OCI-LY7 (cell line): ENCODE results near the gene NR1H4. TPM values are rescaled to one million over a fixed set of nuclear protein-coding genes. Genes with fewer than 3 reads are reported as not detected.

ENCODE experiments used
- BruUV-seq: library from RNA; stranded (reverse); fragments of 400-500 nt; replicated peaks from 2 replicates; lab custom pipeline; 2021; lab: Mats Ljungman, UMichigan
- CTCF ChIA-PET: fragments of 300-600 bp; sonication (Branson Sonifier 250); formaldehyde crosslinking; loops from one replicate; lab custom pipeline; 2022; ENCODE audit warnings: antibody characterized with exemption; ENCODE audit not compliant: unreplicated experiment; lab: Charles Lee
- POLR2A ChIA-PET: fragments of 300-600 bp; sonication (Branson Sonifier 250); formaldehyde crosslinking; loops from one replicate; lab custom pipeline; 2022; ENCODE audit warnings: antibody characterized with exemption; lab: Charles Lee
- DNase-seq: peaks from one replicate; pipeline ENCODE4 v3.0.0-alpha.2; 2015; ENCODE audit warnings: low spot score
- H2AFZ ChIP-seq: fragments of 200-600 bp; sonication (generic), shearing (Covaris generic); 2 replicates; pipeline ENCODE4 v1.6.1; 2014; ENCODE audit warnings: mild to moderate bottlenecking, antibody characterized with exemption, low read length, moderate library complexity
- H3K27ac ChIP-seq: fragments of 200-600 bp; sonication (generic); 2 replicates; pipeline ENCODE4 v1.5.1; 2014; ENCODE audit warnings: mixed run types, low read depth, mild to moderate bottlenecking, moderate library complexity, low read length, inconsistent platforms; ENCODE audit not compliant: poor library complexity, severe bottlenecking
- H3K36me3 ChIP-seq: fragments of 200-600 bp; sonication (generic); 2 replicates; pipeline ENCODE4 v1.6.1; 2014; ENCODE audit warnings: mild to moderate bottlenecking, antibody characterized with exemption, low read length, moderate library complexity, mixed read lengths; ENCODE audit not compliant: insufficient read depth
- H3K4me1 ChIP-seq: fragments of 200-600 bp; sonication (generic); 2 replicates; pipeline ENCODE4 v1.5.1; 2014; ENCODE audit warnings: mild to moderate bottlenecking, low read length; ENCODE audit not compliant: insufficient read depth, poor library complexity, severe bottlenecking
- H3K4me2 ChIP-seq: fragments of 200-600 bp; sonication (generic); 2 replicates; pipeline ENCODE4 v1.6.1; 2014; ENCODE audit warnings: mild to moderate bottlenecking, low read length
- H3K4me3 ChIP-seq: fragments of 200-600 bp; sonication (generic); 2 replicates; pipeline ENCODE4 v1.5.1; 2014; ENCODE audit warnings: mild to moderate bottlenecking, low read depth, low read length; ENCODE audit not compliant: poor library complexity, severe bottlenecking
- H3K79me2 ChIP-seq: fragments of 200-600 bp; sonication (generic); 2 replicates; pipeline ENCODE4 v1.6.1; 2016; ENCODE audit warnings: low read depth, mild to moderate bottlenecking, low read length, moderate library complexity, mixed read lengths; ENCODE audit not compliant: insufficient read depth
- H3K9me2 ChIP-seq: fragments of 200-600 bp; sonication (generic); 2 replicates; pipeline ENCODE4 v1.6.1; 2016; ENCODE audit warnings: mild to moderate bottlenecking, low read length, mixed read lengths; ENCODE audit not compliant: insufficient read depth
- H3K9me3 ChIP-seq: fragments of 200-600 bp; sonication (generic); 2 replicates; pipeline ENCODE4 v1.6.1; 2014; ENCODE audit warnings: mild to moderate bottlenecking, mixed run types, low read length, mixed read lengths
- H4K20me1 ChIP-seq: fragments of 200-600 bp; sonication (generic); 2 replicates; pipeline ENCODE4 v1.6.1; 2014; ENCODE audit warnings: mild to moderate bottlenecking, antibody characterized with exemption, low read length, moderate library complexity, mixed read lengths; ENCODE audit not compliant: insufficient read depth
- CTCF ChIP-seq: fragments of 200-600 bp; sonication (generic); conservative IDR thresholded peaks from 2 replicates; pipeline ENCODE4 v1.5.1; 2014; ENCODE audit warnings: mild to moderate bottlenecking, antibody characterized with exemption, low read length, moderate library complexity, mixed read lengths
- EZH2phosphoT487 ChIP-seq: fragments of 200-600 bp; sonication (generic); IDR thresholded peaks from 2 replicates; pipeline ENCODE4 v1.6.1; 2018; ENCODE audit warnings: low read depth, borderline replicate concordance, mild to moderate bottlenecking, mixed run types, antibody characterized with exemption, low read length, moderate library complexity, mixed read lengths
- intact Hi-C: fragments of 100-400 bp; cut with micrococcal nuclease; formaldehyde crosslinking; loops from one replicate; pipeline ENCODE4 v1.10.0; 2022; ENCODE audit not compliant: unreplicated experiment
- total RNA-seq, 2 experiments: library from RNA; depleted of rRNA in 1 of 2; stranded (reverse); fragments of >200 nt in 1 of 2; shearing (Covaris generic) in 1 of 2; gene quantifications; 2 replicates each; pipeline ENCODE4 v1.2.3, GENCODE V29; 2014 to 2022

The NR1H4 gene
- total RNA-seq, 2 experiments from 2014 or later = 7.1 TPM; not detected in 1

GRCh38 chr12:100564090-100564489, 90.4 kb downstream of the NR1H4 start:
- Histone ChIP-seq H2AFZ (no peak overlapping the region), H3K9me2 (no peaks in the 10 kb centered on the region), H3K4me2 (no peak overlapping the region), H3K79me2 (no peaks in the 10 kb centered on the region), H3K27ac (no peak overlapping the region), H3K36me3 (no peaks in the 10 kb centered on the region), H3K4me3 (no peak overlapping the region), H4K20me1 (no peaks in the 10 kb centered on the region), H3K9me3 (no peaks in the 10 kb centered on the region), H3K4me1 (no peaks in the 10 kb centered on the region)
- DNase-seq = no peak
- intact Hi-C loops = no loop called here
- no peak for TF ChIP-seq CTCF
- TF ChIP-seq EZH2phosphoT487 = no peak
- ChIA-PET POLR2A (no interaction called here), CTCF (no interaction called here)
- BruUV-seq = no TSS peak

- Histone ChIP-seq H3K27ac (no peak overlapping the region), H3K4me2 (no peak overlapping the region), H4K20me1 (no peaks in the 10 kb centered on the region), H3K9me3 (no peaks in the 10 kb centered on the region), H2AFZ (no peak overlapping the region), H3K79me2 (no peaks in the 10 kb centered on the region), H3K4me1 (no peaks in the 10 kb centered on the region), H3K36me3 (no peaks in the 10 kb centered on the region), H3K4me3 (no peak overlapping the region), H3K9me2 (no peaks in the 10 kb centered on the region)
- no peak for DNase-seq
- no peak for TF ChIP-seq EZH2phosphoT487
- no peak for TF ChIP-seq CTCF
- ChIA-PET CTCF (no interaction called here), POLR2A (no interaction called here)
- intact Hi-C loops = no loop called here
- no TSS peak for BruUV-seq
These were observed 91.3 kb downstream of the NR1H4 start for GRCh38 chr12:100564905-100565467.

- TF ChIP-seq EZH2phosphoT487 (no peak), CTCF (no peak)
- no peaks in the 10 kb centered on the region for H3K4me1 ChIP-seq
- H3K9me3 ChIP-seq = no peaks in the 10 kb centered on the region
- ChIA-PET POLR2A (no interaction called here), CTCF (no interaction called here)
- DNase-seq = no peak
- no peaks in the 10 kb centered on the region for H4K20me1 ChIP-seq
- no peak overlapping the region for H3K4me3 ChIP-seq
- BruUV-seq = no TSS peak
- no peak overlapping the region for H2AFZ ChIP-seq
- no peak overlapping the region for H3K4me2 ChIP-seq
- no peaks in the 10 kb centered on the region for H3K79me2 ChIP-seq
- intact Hi-C loops = no loop called here
- no peaks in the 10 kb centered on the region for H3K36me3 ChIP-seq
- no peak overlapping the region for H3K27ac ChIP-seq
- H3K9me2 ChIP-seq = no peaks in the 10 kb centered on the region
These were observed 92.4 kb downstream of the NR1H4 start for GRCh38 chr12:100565987-100566545.
